Measurements from ENCODE around the gene UNC13B.

The UNC13B gene

GRCh38 chr9:35426627-35427026 lies 264.8 kb downstream of the UNC13B start (continued):
- no peak for TF ChIP-seq INSM2 (tag by site-specific recombination; IDR thresholded peaks at IDR 0.05)
- TF ChIP-seq ZBTB21 (tag by site-specific recombination; IDR thresholded peaks at IDR 0.05) = no peak
- no peak for TF ChIP-seq ZSCAN16 (tag by site-specific recombination; IDR thresholded peaks at IDR 0.05)
- no peak for TF ChIP-seq HOXA7 (CRISPR knock-in tag; IDR thresholded peaks at IDR 0.05; ENCODE audit: borderline replicate concordance)

- Histone ChIP-seq H3K4me1 (ENCODE audit: control insufficient read depth, insufficient read depth, low read length) (no peaks in the 10 kb centered on the region), H3K36me3 (ENCODE audit: control insufficient read depth in 2 of 2, insufficient read depth in 1 of 2, low read length in 2 of 2) (no peaks in the 10 kb centered on the region), H3K27ac (ENCODE audit: extremely low read depth, low read depth, low read length) (no peak overlapping the region), H3K4me3 (ENCODE audit: low read depth, low read length) (no peak overlapping the region), H3K9me3 (ENCODE audit: control insufficient read depth, insufficient read depth, low read depth, low read length) (no peaks in the 10 kb centered on the region)
- CTCF ChIA-PET = no interaction called here
- POLR2A ChIA-PET = interaction anchor here (0.6 kb wide), 1 partner anchor 14 kb away, joined by 4 read pairs; no protein-coding TSS in a partner anchor
- TF ChIP-seq ZNF558 (tag by site-specific recombination; IDR thresholded peaks at IDR 0.05) (no peak), ZNF184 (tag by site-specific recombination; IDR thresholded peaks at IDR 0.05) (peak; percentile 67; the same call in 1 of the 2 replicates)
Measured at GRCh38 chr9:35431467-35431866, 269.7 kb downstream of the UNC13B start.

DNA sequence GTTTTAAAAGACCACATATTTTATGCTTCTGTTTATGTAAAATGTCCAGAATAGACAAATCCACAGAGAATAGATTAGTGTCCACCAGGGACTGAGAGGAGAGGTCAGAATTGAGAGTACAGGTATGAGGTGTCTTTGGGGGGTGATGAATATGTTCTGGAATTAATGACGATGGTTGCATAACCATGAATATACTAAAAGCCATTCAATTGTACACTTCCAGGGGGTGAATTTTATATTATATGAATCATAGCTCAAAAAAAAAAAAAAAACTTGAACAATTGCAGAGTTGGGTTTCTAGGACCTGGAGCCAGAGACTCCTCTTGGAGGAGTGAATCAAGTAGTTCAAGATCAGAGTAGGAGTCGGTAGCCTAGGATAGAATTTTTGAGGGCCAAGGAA lies 270.3 kb downstream of the UNC13B start:
- H3K27ac ChIP-seq (ENCODE audit: extremely low read depth, low read depth, low read length) = no peak overlapping the region
- TF ChIP-seq ZNF121 (tag by site-specific recombination; IDR thresholded peaks at IDR 0.05) (no peak), TCF7L2 (IDR thresholded peaks at IDR 0.05; ENCODE audit: borderline replicate concordance, low read depth, low read length) (no peak), ZNF501 (tag by site-specific recombination; IDR thresholded peaks at IDR 0.05) (no peak), ZNF146 (tag by site-specific recombination; IDR thresholded peaks at IDR 0.05) (no peak), ZNF16 (tag by site-specific recombination; IDR thresholded peaks at IDR 0.05; ENCODE audit: low read depth) (no peak), ZNF23 (tag by site-specific recombination; IDR thresholded peaks at IDR 0.05; ENCODE audit: borderline replicate concordance) (no peak), ZNF324 (tag by site-specific recombination; IDR thresholded peaks at IDR 0.05) (no peak), ZBTB21 (tag by site-specific recombination; IDR thresholded peaks at IDR 0.05) (no peak), ZNF132 (tag by site-specific recombination; IDR thresholded peaks at IDR 0.05; ENCODE audit: borderline replicate concordance) (no peak), ZNF211 (tag by site-specific recombination; IDR thresholded peaks at IDR 0.05; ENCODE audit: low read depth) (no peak)
- ChIA-PET CTCF (interaction anchor here (0.6 kb wide), 1 partner anchor 645 kb away, joined by 8 read pairs; no protein-coding TSS in a partner anchor), POLR2A (interaction anchor here (0.6 kb wide), 1 partner anchor 15 kb away, joined by 4 read pairs; no protein-coding TSS in a partner anchor)
- no peaks in the 10 kb centered on the region for H3K36me3 ChIP-seq (ENCODE audit: control insufficient read depth in 2 of 2, insufficient read depth in 1 of 2, low read length in 2 of 2)
- H3K9me3 ChIP-seq (ENCODE audit: control insufficient read depth, insufficient read depth, low read depth, low read length) = no peaks in the 10 kb centered on the region
- no peaks in the 10 kb centered on the region for H3K4me1 ChIP-seq (ENCODE audit: control insufficient read depth, insufficient read depth, low read length)
- no peak overlapping the region for H3K4me3 ChIP-seq (ENCODE audit: low read depth, low read length)

DNA sequence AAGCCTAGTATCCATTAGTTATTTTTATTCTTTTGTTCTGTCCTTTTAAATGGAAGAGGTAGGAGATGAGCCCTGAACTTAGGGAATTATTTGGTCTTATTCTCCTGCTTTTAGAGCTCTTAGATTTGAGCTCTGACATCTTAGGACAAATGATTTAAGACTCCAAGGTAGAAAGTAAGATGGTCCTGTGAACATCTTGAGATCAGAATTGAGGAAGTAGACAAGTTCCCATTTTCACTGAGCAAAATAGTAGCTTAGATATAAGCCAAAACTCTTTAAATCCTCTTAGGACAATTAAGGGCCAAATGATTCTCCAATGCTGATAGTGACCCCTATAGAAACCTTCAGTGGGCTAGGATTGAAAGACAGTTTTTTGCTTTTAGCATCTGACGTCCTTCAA lies 275.1 kb downstream of the UNC13B start:
- Histone ChIP-seq H3K36me3 (ENCODE audit: control insufficient read depth in 2 of 2, insufficient read depth in 1 of 2, low read length in 2 of 2) (no peaks in the 10 kb centered on the region), H3K4me1 (ENCODE audit: control insufficient read depth, insufficient read depth, low read length) (no peaks in the 10 kb centered on the region), H3K9me3 (ENCODE audit: control insufficient read depth, insufficient read depth, low read depth, low read length) (no peaks in the 10 kb centered on the region), H3K27ac (ENCODE audit: extremely low read depth, low read depth, low read length) (no peak overlapping the region), H3K4me3 (ENCODE audit: low read depth, low read length) (no peak overlapping the region)
- ChIA-PET CTCF (interaction anchor here (0.9 to 1.4 kb wide), 2 partner anchors 178 to 537 kb away, joined by 4 to 6 read pairs; no protein-coding TSS in a partner anchor), POLR2A (no interaction called here)
- TF ChIP-seq ZNF274 (IDR thresholded peaks at IDR 0.05; ENCODE audit: low read length) = no peak
- TF ChIP-seq ZNF274 (tag by site-specific recombination; IDR thresholded peaks at IDR 0.05; ENCODE audit: borderline replicate concordance) = no peak
- no peak for TF ChIP-seq ZNF266 (tag by site-specific recombination; IDR thresholded peaks at IDR 0.05; ENCODE audit: low read depth)
- TF ChIP-seq ZNF404 (tag by site-specific recombination; IDR thresholded peaks at IDR 0.05) = no peak
- no peak for TF ChIP-seq ZNF214 (tag by site-specific recombination; IDR thresholded peaks at IDR 0.05; ENCODE audit: borderline replicate concordance)
- no peak for TF ChIP-seq PRDM4 (tag by site-specific recombination; IDR thresholded peaks at IDR 0.05)
- TF ChIP-seq PBX3 (CRISPR knock-in tag; IDR thresholded peaks at IDR 0.05) = no peak
- TF ChIP-seq SP7 (tag by site-specific recombination; IDR thresholded peaks at IDR 0.05) = no peak
- TF ChIP-seq ZBTB26 (tag by site-specific recombination; optimal IDR thresholded peaks at IDR 0.05) = no peak
- TF ChIP-seq ZNF248 (tag by site-specific recombination; IDR thresholded peaks at IDR 0.05) = no peak
- TF ChIP-seq ZNF292 (tag by site-specific recombination; IDR thresholded peaks at IDR 0.05; ENCODE audit: borderline replicate concordance, low read depth) = no peak
